NCI-H146 treated with DMSO at 0.1 percent for 48 hours (cell line): ENCODE measurements around the gene CHGA.

Experiments
- DNase-seq: peaks from one replicate; lab custom pipeline; 2025; ENCODE audit not compliant: unreplicated experiment; lab: John Stamatoyannopoulos, UW

Gene CHGA

DNA sequence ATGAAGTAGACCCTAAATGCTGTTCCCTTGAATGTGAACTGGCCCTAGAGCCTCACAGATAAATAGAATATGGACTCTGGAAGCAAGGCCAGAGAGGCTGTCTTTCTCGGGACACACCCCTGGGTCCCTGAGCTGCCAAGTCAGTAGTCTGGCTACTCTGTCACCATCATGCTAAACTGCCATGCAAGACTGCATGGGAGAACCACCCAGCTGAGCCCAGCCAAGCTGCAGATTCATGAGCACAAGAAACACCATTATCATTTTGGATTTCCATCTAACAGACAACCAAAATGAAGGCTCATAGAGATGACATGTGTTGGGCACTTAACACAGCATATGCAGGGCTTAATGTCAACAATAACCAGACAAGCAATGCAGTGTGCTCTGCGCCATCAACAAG lies 53.3 kb downstream of the CHGA start:
- no peak for DNase-seq

- no peak for DNase-seq
Observed at GRCh38 chr14:92978229-92979021, 55.5 kb downstream of the CHGA start.

DNA sequence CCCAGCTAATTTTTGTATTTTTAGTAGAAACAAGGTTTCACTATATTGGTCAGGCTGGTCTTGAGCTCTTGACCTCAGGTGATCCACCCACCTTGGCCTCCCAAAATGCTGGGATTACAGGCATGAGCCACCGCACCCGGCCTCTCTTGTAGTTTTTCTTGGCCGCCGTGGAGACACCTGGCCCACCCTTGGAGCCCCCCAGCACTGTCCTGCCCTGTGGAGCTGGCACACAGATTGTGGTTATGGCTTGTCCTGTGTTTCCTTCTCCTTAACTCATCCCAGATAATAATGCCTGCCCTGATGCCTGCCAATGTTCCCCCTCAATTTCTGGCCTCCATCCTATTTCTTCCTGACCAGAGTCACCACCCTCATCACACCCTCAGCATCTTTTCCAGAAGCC lies 57.9 kb downstream of the CHGA start:
- DNase-seq: no peak

DNA sequence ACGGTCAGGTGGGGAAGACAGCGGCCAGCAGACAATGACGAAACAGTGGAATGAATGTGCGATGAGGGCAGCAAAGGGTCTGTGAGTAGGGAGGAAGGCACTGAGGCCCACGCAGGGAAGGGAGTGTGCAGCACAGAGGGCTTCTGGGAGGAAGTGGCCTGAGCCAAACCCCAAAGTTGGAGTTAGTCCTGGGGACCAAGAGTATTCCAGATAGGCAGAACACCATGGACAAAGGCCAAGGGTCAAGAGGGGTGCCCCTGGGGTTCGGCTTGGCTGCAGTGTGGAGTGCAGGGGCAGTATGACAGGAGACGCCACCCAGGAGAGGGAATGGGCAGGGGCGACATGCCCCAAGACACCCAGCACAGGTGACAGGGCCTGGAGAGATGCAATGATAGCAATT lies 58.8 kb downstream of the CHGA start:
- no peak for DNase-seq

DNA sequence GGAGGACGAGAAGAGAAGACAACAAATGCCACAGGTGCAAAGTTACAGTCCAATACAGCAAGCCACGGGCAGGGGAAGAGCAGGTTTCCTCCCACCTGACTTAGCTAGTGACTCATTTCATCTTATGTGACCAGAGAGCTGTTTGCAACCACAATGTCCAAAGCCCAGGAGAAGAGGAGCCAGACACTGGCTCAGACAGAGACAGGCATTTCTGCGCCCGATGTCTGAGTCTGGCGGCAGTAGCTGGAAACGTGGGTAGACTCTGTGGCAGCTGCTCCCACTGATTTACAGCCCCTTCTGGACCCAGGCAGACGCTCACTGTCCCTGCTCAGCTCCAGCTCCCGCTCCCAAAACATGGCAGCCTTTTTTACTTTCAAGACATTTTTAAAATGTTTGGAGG lies 60.0 kb downstream of the CHGA start:
- no peak for DNase-seq

GRCh38 chr14:92984082-92984788 lies 61.3 kb downstream of the CHGA start:
- DNase-seq: no peak
